H1 (cell line): ENCODE results near the gene BLTP2. TPM values are rescaled to one million over a fixed set of nuclear protein-coding genes. Genes with fewer than 3 reads are reported as not detected.

ENCODE experiments used
- CTCF ChIA-PET: fragments of 300-600 bp; sonication (Branson Sonifier 250); formaldehyde crosslinking; loops from one replicate; lab custom pipeline; 2021; ENCODE audit not compliant: partially characterized antibody; lab: Charles Lee
- POLR2A ChIA-PET: fragments of 300-600 bp; sonication (Branson Sonifier 250); formaldehyde crosslinking; loops from one replicate; lab custom pipeline; 2021; ENCODE audit warnings: inconsistent platforms; ENCODE audit not compliant: partially characterized antibody; lab: Charles Lee
- DNase-seq, 2 experiments: peaks; one replicate each; pipeline versions ENCODE4 v3.0.0 to v3.0.0-alpha.2; 2010 to 2022; ENCODE audit warnings: low spot score in 2 of 2, low read depth in 1 of 2, mixed read lengths in 1 of 2
- FAIRE-seq: peaks from 2 replicates; lab custom pipeline; 2011; peaks lifted over from hg19 to GRCh38; lab: Jason Lieb, UNC
- H2AFZ ChIP-seq: 2 replicates; pipeline ENCODE4 v1.8.1; 2012; ENCODE audit warnings: low read length, inconsistent platforms
- H2AK5ac ChIP-seq: 2 replicates; pipeline ENCODE4 v1.6.1; 2013; ENCODE audit warnings: low read depth, low read length
- H2BK120ac ChIP-seq: replicated peaks from 2 replicates; pipeline ENCODE3; 2013; ENCODE audit warnings: low read depth, low read length, inconsistent platforms
- H2BK12ac ChIP-seq: 2 replicates; pipeline ENCODE4 v1.6.1; 2013; ENCODE audit warnings: low read depth, low read length
- H2BK15ac ChIP-seq: 2 replicates; pipeline ENCODE4 v1.6.1; 2013; ENCODE audit warnings: low read length
- H2BK20ac ChIP-seq: 2 replicates; pipeline ENCODE4 v1.6.1; 2013; ENCODE audit warnings: low read length
- H2BK5ac ChIP-seq: 2 replicates; pipeline ENCODE4 v1.6.1; 2013; ENCODE audit warnings: low read depth, low read length
- H3K14ac ChIP-seq: 2 replicates; pipeline ENCODE4 v1.6.1; 2013; ENCODE audit warnings: inconsistent platforms; ENCODE audit not compliant: insufficient read length
- H3K18ac ChIP-seq: 2 replicates; pipeline ENCODE4 v1.6.1; 2013; ENCODE audit warnings: low read length; ENCODE audit errors: extremely low read depth
- H3K23ac ChIP-seq: 2 replicates; pipeline ENCODE4 v1.6.1; 2013; ENCODE audit warnings: inconsistent platforms; ENCODE audit not compliant: insufficient read length
- H3K23me2 ChIP-seq: 2 replicates; pipeline ENCODE4 v1.6.1; 2013; ENCODE audit warnings: low read depth, low read length
- H3K27ac ChIP-seq: 2 replicates; pipeline ENCODE4 v1.6.1; 2011; ENCODE audit warnings: low read depth, low read length, inconsistent platforms
- H3K27me3 ChIP-seq, 4 experiments: replicated peaks in 1 of 4; 1 replicate in 1 of 4; 2 replicates in 3 of 4; pipeline versions ENCODE4 v1.6.1 to v1.8.1; 2011 to 2013; ENCODE audit warnings: low read length in 3 of 4, mild to moderate bottlenecking in 3 of 4, inconsistent platforms in 2 of 4, mixed read lengths in 2 of 4, moderate library complexity in 1 of 4; ENCODE audit not compliant: control insufficient read depth in 3 of 4, insufficient read depth in 3 of 4; ENCODE audit errors: extremely low read depth in 1 of 4
- H3K36me3 ChIP-seq, 4 experiments: 2 replicates each; pipeline versions ENCODE4 v1.6.1 to v1.8.1; 2011 to 2013; ENCODE audit warnings: mild to moderate bottlenecking in 4 of 4, low read length in 3 of 4, moderate library complexity in 2 of 4, control low read depth in 1 of 4, inconsistent platforms in 1 of 4; ENCODE audit not compliant: insufficient read depth in 4 of 4, control insufficient read depth in 2 of 4
- H3K4ac ChIP-seq: replicated peaks from 2 replicates; pipeline ENCODE3; 2013; ENCODE audit warnings: low read length, low read depth, mixed read lengths, inconsistent platforms; ENCODE audit not compliant: insufficient read length
- H3K4me1 ChIP-seq, 4 experiments: replicated peaks in 1 of 4; 1 replicate in 1 of 4; 2 replicates in 3 of 4; pipeline versions ENCODE4 v1.6.1 to v1.8.1; 2011 to 2013; ENCODE audit warnings: low read length in 3 of 4, inconsistent platforms in 2 of 4, mixed read lengths in 1 of 4; ENCODE audit not compliant: insufficient read depth in 4 of 4, control insufficient read depth in 3 of 4
- H3K4me2 ChIP-seq, 2 experiments: 2 replicates each; pipeline versions ENCODE4 v1.6.1 to v1.8.1; 2011 to 2013; ENCODE audit warnings: low read depth in 2 of 2, low read length in 2 of 2, control low read depth in 1 of 2, inconsistent platforms in 1 of 2, mild to moderate bottlenecking in 1 of 2; ENCODE audit not compliant: insufficient read depth in 1 of 2
- H3K4me3 ChIP-seq, 4 experiments: fragments of 200-600, 300-600 bp in 1 of 4; sonication (generic), shearing (Covaris generic), sonication (Bioruptor Twin) in 1 of 4; 2 replicates each; pipeline versions ENCODE4 v1.5.1 to v1.8.1; 2011 to 2016; ENCODE audit warnings: low read length in 4 of 4, low read depth in 3 of 4, control low read depth in 2 of 4, inconsistent platforms in 2 of 4, mild to moderate bottlenecking in 2 of 4, mixed read lengths in 1 of 4, moderate library complexity in 1 of 4; ENCODE audit not compliant: insufficient read depth in 2 of 4; ENCODE audit errors: extremely low read depth in 1 of 4
- H3K56ac ChIP-seq: replicated peaks from 2 replicates; pipeline ENCODE3; 2013; ENCODE audit warnings: low read depth, mild to moderate bottlenecking, mixed read lengths, low read length, inconsistent platforms; ENCODE audit not compliant: insufficient read length
- H3K79me1 ChIP-seq: 2 replicates; pipeline ENCODE4 v1.6.1; 2013; ENCODE audit warnings: low read depth, low read length, control low read depth
- H3K79me2 ChIP-seq, 2 experiments: 2 replicates each; pipeline versions ENCODE4 v1.6.1 to v1.8.1; 2012 to 2013; ENCODE audit warnings: low read length in 2 of 2, mild to moderate bottlenecking in 2 of 2, inconsistent platforms in 1 of 2; ENCODE audit not compliant: insufficient read depth in 2 of 2, control insufficient read depth in 1 of 2
- H3K9ac ChIP-seq, 4 experiments: replicated peaks in 1 of 4; 1 replicate in 1 of 4; 2 replicates in 3 of 4; pipeline versions ENCODE4 v1.6.1 to v1.8.1; 2011 to 2013; ENCODE audit warnings: low read depth in 3 of 4, low read length in 3 of 4, control low read depth in 2 of 4, mild to moderate bottlenecking in 2 of 4, moderate library complexity in 2 of 4, inconsistent platforms in 1 of 4; ENCODE audit errors: extremely low read depth in 1 of 4
- H3K9me3 ChIP-seq, 2 experiments: 2 replicates each; pipeline versions ENCODE4 v1.6.1 to v1.8.1; 2012 to 2013; ENCODE audit warnings: mild to moderate bottlenecking in 2 of 2, moderate library complexity in 2 of 2, control low read depth in 1 of 2, inconsistent platforms in 1 of 2, low read depth in 1 of 2, low read length in 1 of 2, mixed read lengths in 1 of 2; ENCODE audit not compliant: insufficient read depth in 2 of 2
- H4K20me1 ChIP-seq, 2 experiments: replicated peaks in 1 of 2; 2 replicates each; pipeline versions ENCODE3 to v1.8.1; 2011 to 2013; ENCODE audit warnings: inconsistent platforms in 2 of 2, low read length in 2 of 2, mild to moderate bottlenecking in 1 of 2; ENCODE audit not compliant: insufficient read depth in 2 of 2, control insufficient read depth in 1 of 2
- H4K5ac ChIP-seq: 2 replicates; pipeline ENCODE4 v1.6.1; 2013; ENCODE audit warnings: low read length, low read depth, mixed read lengths, inconsistent platforms; ENCODE audit not compliant: insufficient read length
- H4K8ac ChIP-seq: 2 replicates; pipeline ENCODE4 v1.8.0; 2013; ENCODE audit warnings: mild to moderate bottlenecking, moderate library complexity, low read length, inconsistent platforms; ENCODE audit not compliant: insufficient read depth; ENCODE audit errors: extremely low read depth
- H4K91ac ChIP-seq: replicated peaks from 2 replicates; pipeline ENCODE3; 2013; ENCODE audit warnings: low read length, mixed read lengths, inconsistent platforms; ENCODE audit not compliant: insufficient read length
- SIN3A ChIP-seq, 2 experiments: IDR thresholded peaks in 1 of 2; conservative IDR thresholded peaks in 1 of 2; 2 replicates each; pipeline ENCODE4 v1.6.1; 2011 to 2012; ENCODE audit warnings: low read length in 2 of 2, improper control_type of control experiment in 1 of 2, low read depth in 1 of 2, mild to moderate bottlenecking in 1 of 2
- WGBS, 2 experiments: shearing (Covaris generic) in 1 of 2; methylation state at CpG; one replicate each; pipeline versions ENCODE4 v1.1.6 to v1.1.7; 2013 to 2015; ENCODE audit warnings: low lambda C conversion rate in 2 of 2, mixed read lengths in 2 of 2, inconsistent platforms in 1 of 2, low coverage in 1 of 2, missing lambda C conversion rate in 1 of 2; ENCODE audit not compliant: insufficient replicate concordance in 2 of 2, insufficient coverage in 1 of 2, insufficient read length in 1 of 2; ENCODE audit errors: extremely low coverage in 1 of 2, missing lambda C conversion rate in 1 of 2; 5-methylcytosine and 5-hydroxymethylcytosine counted together
- polyA plus RNA-seq, 7 experiments: library from polyadenylated mRNA; depleted of rRNA in 3 of 7; stranded (reverse) in 5 of 7; unstranded in 2 of 7; fragments of >200 nt in 5 of 7; fragments of 200-250 nt in 2 of 7; gene quantifications; 1 replicate in 5 of 7; 2 replicates in 1 of 7; 4 replicates in 1 of 7; pipeline versions ENCODE4 v1.2.1 to v1.2.3, GENCODE V29; 2011 to 2013; ENCODE audit warnings: missing spikeins in 2 of 7, mixed read lengths in 2 of 7
- total RNA-seq: library from RNA; stranded (reverse); fragmentation: NEBNext Ultra II Directional; extraction: Animal tissue kit (Norgen Biotek cat#: 25700); gene quantifications from 2 replicates; pipeline ENCODE4 v1.2.1, GENCODE V29; 2021

The BLTP2 gene
- total and polyA plus RNA-seq, 2 of the 8 experiments (the other 6 are each of a cell fraction or from before 2014, with no cell fraction given): 80.9 to 140 TPM

- Histone ChIP-seq H3K9ac (peak overlapping the region; percentile 70 to 94 (median 88)), H3K79me1 (no peaks in the 10 kb centered on the region; the same call in 1 of the 2 replicates), H4K20me1 (no peaks in the 10 kb centered on the region), H3K23me2 (peaks cover 9% of the 10 kb centered on the region; the same call in 1 of the 2 replicates), H2BK120ac (no peak overlapping the region), H3K27ac (peak overlapping the region; percentile 93), H3K56ac (peak overlapping the region; percentile 91), H3K4ac (peak overlapping the region; percentile 81), H2BK5ac (peak overlapping the region; percentile 76; the same call in 1 of the 2 replicates), H3K4me2 (peak overlapping the region; percentile 86 to 96), H4K91ac (peak overlapping the region; percentile 89), H3K4me3 (peak overlapping the region; percentile 78 to 93 (median 92)), H2AK5ac (no peak overlapping the region), H4K8ac (peak overlapping the region; percentile 94; the same call in 1 of the 2 replicates), H3K14ac (no peak overlapping the region), H3K36me3 (peaks cover under 1 to 7% (median 4%) of the 10 kb centered on the region in 4 experiments; a peak in 4 of 8 replicates), H4K5ac (peak overlapping the region; percentile 55), H3K9me3 (no peaks in the 10 kb centered on the region), H3K23ac (no peak overlapping the region), H2BK12ac (no peak overlapping the region), H3K18ac (peak overlapping the region; percentile 65; the same call in 1 of the 2 replicates), H3K4me1 (peaks cover 0 to 4% (median 0%) of the 10 kb centered on the region in 4 experiments; a peak in 2 of 7 replicates), H3K27me3 (no peaks in the 10 kb centered on the region; a peak in 1 of 7 replicates), H2BK20ac (no peak overlapping the region), H2BK15ac (no peak overlapping the region), H2AFZ (0 out of 2 replicates have a peak overlapping the region, but pooled peaks have one; percentile 52), H3K79me2 (peaks cover 0 to 16% of the 10 kb centered on the region in 2 experiments; a peak in 2 of 4 replicates)
- POLR2A ChIA-PET: interaction anchor here (0.7 to 7.5 kb wide), 19 partner anchors 7 to 146 kb away, joined by 3 to 83 read pairs (median 5); partner anchors contain the start of genes ALDOC, PIGS, PROCA1 and RPL23A
- CTCF ChIA-PET: interaction anchor here (1.2 to 5.6 kb wide), 5 partner anchors 15 to 46 kb away, joined by 4 to 45 read pairs (median 5); partner anchors contain the start of genes ALDOC, BLTP2 and RSKR
- no peak for DNase-seq
- FAIRE-seq: no peak
- 10% methylated on average over 16 of the region's 17 CpGs; no CpG with 5 or more reads in 1 of the 2 experiments for WGBS, 2 experiments
- TF ChIP-seq SIN3A (conservative IDR thresholded peaks at IDR 0.05 in 1 of 2, IDR thresholded peaks at IDR 0.05 in 1 of 2; ENCODE audit: low read depth in 1 of 2, low read length in 2 of 2): 0 out of 4 replicates have a peak, but pooled peaks of 1 of the 2 experiments have one; percentile 20
Measured at GRCh38 chr17:28598389-28598788, 46.6 kb downstream of the BLTP2 start.
